Left ventricle myocardium inferior (tissue), 1 donor: ENCODE measurements around the gene SMARCD3. TPM values are rescaled to one million over a fixed set of nuclear protein-coding genes. Genes with fewer than 3 reads are reported as not detected.

Source experiments
- DNase-seq: peaks from one replicate; pipeline ENCODE4 v3.0.0-alpha.2; 2020
- H3K27ac ChIP-seq: fragments of 200-600 bp; replicated peaks from 2 replicates; pipeline ENCODE4 v1.8.0; 2021
- H3K27me3 ChIP-seq: fragments of 200-600 bp; 2 replicates; pipeline ENCODE4 v1.8.0; 2021; ENCODE audit warnings: low read depth
- H3K36me3 ChIP-seq: fragments of 200-600 bp; 2 replicates; pipeline ENCODE4 v1.8.0; 2021
- H3K4me1 ChIP-seq: fragments of 200-600 bp; 2 replicates; pipeline ENCODE4 v1.8.0; 2021
- H3K4me3 ChIP-seq: fragments of 200-600 bp; 2 replicates; pipeline ENCODE4 v1.8.0; 2021; ENCODE audit warnings: mild to moderate bottlenecking, moderate library complexity
- H3K9me3 ChIP-seq: fragments of 200-600 bp; replicated peaks from 2 replicates; pipeline ENCODE4 v1.8.0; 2021
- CTCF ChIP-seq: fragments of 200-600 bp; IDR thresholded peaks from 2 replicates; pipeline ENCODE4 v1.8.0; 2021; ENCODE audit warnings: antibody characterized with exemption, mild to moderate bottlenecking, borderline replicate concordance
- intact Hi-C: fragments of 100-400 bp; cut with micrococcal nuclease; formaldehyde crosslinking; loops from one replicate; pipeline ENCODE4 v1.11.0; 2022
- total RNA-seq: library from RNA; stranded (reverse); fragmentation: NEBNext Ultra II Directional; extraction: Animal tissue kit (Norgen Biotek cat#: 25700); gene quantifications from one replicate; pipeline ENCODE4 v1.2.1, GENCODE V29; 2021
- donor health status: DM: no; HTN: yes; CAD: no; lungs with severe emphysema.

The SMARCD3 gene
- total RNA-seq, 1 donor from 2014 or later, result 104 TPM

- Histone ChIP-seq H3K4me3 (no peak overlapping the region), H3K36me3 (no peaks in the 10 kb centered on the region), H3K4me1 (no peaks in the 10 kb centered on the region), H3K27ac (no peak overlapping the region), H3K9me3 (no peaks in the 10 kb centered on the region), H3K27me3 (peaks cover 13% of the 10 kb centered on the region)
- TF ChIP-seq CTCF, result no peak
- intact Hi-C loops, result no loop called here
- DNase-seq, result no peak
Observed at GRCh38 chr7:151289891-151290290, 41.4 kb upstream of the SMARCD3 start.

- intact Hi-C loops, result no loop called here
- DNase-seq, result no peak
- Histone ChIP-seq H3K27me3 (peaks cover 36% of the 10 kb centered on the region), H3K9me3 (no peaks in the 10 kb centered on the region), H3K4me3 (no peak overlapping the region), H3K4me1 (no peaks in the 10 kb centered on the region), H3K36me3 (no peaks in the 10 kb centered on the region), H3K27ac (no peak overlapping the region)
- TF ChIP-seq CTCF, result no peak
Observed at GRCh38 chr7:151286148-151286547, 37.7 kb upstream of the SMARCD3 start.

GRCh38 chr7:151283302-151283701, 34.8 kb upstream of the SMARCD3 start:
- no peaks in the 10 kb centered on the region for H3K36me3 ChIP-seq
- H3K4me1 ChIP-seq, result no peaks in the 10 kb centered on the region
- no peaks in the 10 kb centered on the region for H3K9me3 ChIP-seq
- no peak overlapping the region for H3K4me3 ChIP-seq
- intact Hi-C loops, result no loop called here
- H3K27me3 ChIP-seq, result peaks cover 59% of the 10 kb centered on the region
- no peak for DNase-seq
- no peak for TF ChIP-seq CTCF
- no peak overlapping the region for H3K27ac ChIP-seq

- intact Hi-C loops, result no loop called here
- TF ChIP-seq CTCF, result no peak
- peaks cover 6% of the 10 kb centered on the region for H3K4me1 ChIP-seq
- H3K9me3 ChIP-seq, result no peaks in the 10 kb centered on the region
- H3K36me3 ChIP-seq, result no peaks in the 10 kb centered on the region
- H3K4me3 ChIP-seq, result no peak overlapping the region
- H3K27me3 ChIP-seq, result peaks cover 71% of the 10 kb centered on the region
- H3K27ac ChIP-seq, result no peak overlapping the region
- DNase-seq, result no peak
Observed at GRCh38 chr7:151282111-151282510, 33.6 kb upstream of the SMARCD3 start.

- TF ChIP-seq CTCF, result no peak
- no peaks in the 10 kb centered on the region for H3K9me3 ChIP-seq
- no peak overlapping the region for H3K4me3 ChIP-seq
- DNase-seq, result no peak
- peaks cover 7% of the 10 kb centered on the region for H3K4me1 ChIP-seq
- H3K36me3 ChIP-seq, result no peaks in the 10 kb centered on the region
- no peak overlapping the region for H3K27ac ChIP-seq
- peaks cover 71% of the 10 kb centered on the region for H3K27me3 ChIP-seq
- intact Hi-C loops, result no loop called here
Observed at GRCh38 chr7:151281686-151282085, 33.2 kb upstream of the SMARCD3 start.

GRCh38 chr7:151280388-151281019, 32.0 kb upstream of the SMARCD3 start:
- Histone ChIP-seq H3K4me1 (peaks cover 7% of the 10 kb centered on the region), H3K36me3 (no peaks in the 10 kb centered on the region), H3K9me3 (no peaks in the 10 kb centered on the region), H3K27me3 (peaks cover 71% of the 10 kb centered on the region), H3K27ac (no peak overlapping the region), H3K4me3 (no peak overlapping the region)
- intact Hi-C loops, result no loop called here
- TF ChIP-seq CTCF, result no peak
- DNase-seq, result no peak
